GM23338 (cell line): ENCODE results near the gene LEMD1.

Experiments
- CREB1 ChIP-seq: fragments of 250-450 bp; sonication (Bioruptor Pico); IDR thresholded peaks from 2 replicates; pipeline ENCODE4 v1.5.0; 2020; ENCODE audit warnings: low read depth, mild to moderate bottlenecking, moderate library complexity
- EZH2 ChIP-seq: fragments of 200-600 bp; sonication (generic); IDR thresholded peaks from one replicate; pipeline ENCODE4 v1.8.0; 2017; ENCODE audit warnings: antibody characterized with exemption, mild to moderate bottlenecking, low read depth; ENCODE audit not compliant: unreplicated experiment
- EZH2phosphoT487 ChIP-seq: fragments of 200-600 bp; sonication (generic); IDR thresholded peaks from one replicate; pipeline ENCODE4 v1.8.1; 2018; ENCODE audit warnings: antibody characterized with exemption; ENCODE audit not compliant: unreplicated experiment
- NANOG ChIP-seq: IDR thresholded peaks from 2 replicates; pipeline ENCODE4 v1.6.1; 2016; ENCODE audit warnings: antibody characterized with exemption, borderline replicate concordance
- POLR2AphosphoS5 ChIP-seq: IDR thresholded peaks from 2 replicates; pipeline ENCODE4 v1.6.1; 2016; ENCODE audit warnings: antibody characterized with exemption, low read depth
- ZNF331 ChIP-seq: fragments of 250-450 bp; sonication (Bioruptor Pico); IDR thresholded peaks from 2 replicates; pipeline ENCODE4 v1.5.0; 2020; ENCODE audit warnings: low read depth, mild to moderate bottlenecking, moderate library complexity
- TF ChIP-seq, protein P1 (sequence below), 2 experiments: fragments of 200-600 bp in 1 of 2; sonication (generic) in 1 of 2; conservative IDR thresholded peaks; 2 replicates each; pipeline versions ENCODE4 v1.5.1 to v1.6.1; 2016 to 2017; ENCODE audit warnings: antibody characterized with exemption in 2 of 2, low read depth in 2 of 2, mild to moderate bottlenecking in 2 of 2, moderate library complexity in 1 of 2
- TF ChIP-seq, protein P2 (sequence below): IDR thresholded peaks from one replicate; pipeline ENCODE4 v1.6.1; 2018; ENCODE audit warnings: antibody characterized with exemption; ENCODE audit not compliant: unreplicated experiment
- TF ChIP-seq, protein P3 (sequence below): IDR thresholded peaks from 2 replicates; pipeline ENCODE4 v1.6.1; 2016; ENCODE audit warnings: antibody characterized with exemption
- TF ChIP-seq, protein P4 (sequence below): fragments of 250-450 bp; sonication (Bioruptor Pico); IDR thresholded peaks from 2 replicates; pipeline ENCODE4 v1.5.0; 2020; ENCODE audit warnings: mild to moderate bottlenecking, moderate library complexity

DNA sequence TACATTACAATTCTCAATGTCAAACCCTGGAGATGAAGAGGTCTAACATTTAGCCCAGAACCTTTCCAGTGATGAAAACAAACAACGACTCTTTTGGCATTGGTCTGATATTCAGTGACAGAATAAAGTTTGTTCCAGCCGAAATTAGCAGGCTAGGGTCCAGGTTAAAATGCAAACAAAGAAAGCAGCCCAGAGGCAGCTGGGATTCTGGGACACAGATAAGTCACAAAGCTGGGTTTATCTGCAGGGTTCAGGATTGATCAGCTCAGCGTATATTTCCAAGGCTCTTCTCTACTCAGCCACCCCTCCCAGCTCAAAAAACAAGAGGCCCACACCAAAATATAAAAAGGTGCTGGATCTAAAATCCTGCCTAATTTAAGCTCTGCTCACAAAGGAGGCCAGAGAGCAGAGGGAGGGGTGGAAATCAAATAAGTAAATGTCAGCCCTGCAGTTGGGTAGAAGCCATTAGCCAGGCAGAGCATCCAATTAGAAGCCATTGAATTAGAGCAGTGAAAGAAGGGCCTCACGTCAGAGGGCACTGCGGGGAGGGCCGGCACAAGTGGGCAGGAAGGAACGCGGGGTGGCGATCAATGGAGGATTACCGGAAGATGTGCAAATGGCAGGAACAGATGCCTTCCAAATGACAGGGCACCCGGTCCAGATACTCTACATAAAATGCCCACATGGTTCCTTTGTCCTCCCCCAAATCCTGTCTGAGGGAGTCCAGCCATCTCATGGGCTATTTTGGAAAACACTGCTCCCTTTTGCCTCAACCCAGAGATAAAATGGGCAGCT, 61.9 kb downstream of the LEMD1 start:
- TF ChIP-seq, protein P1, sequence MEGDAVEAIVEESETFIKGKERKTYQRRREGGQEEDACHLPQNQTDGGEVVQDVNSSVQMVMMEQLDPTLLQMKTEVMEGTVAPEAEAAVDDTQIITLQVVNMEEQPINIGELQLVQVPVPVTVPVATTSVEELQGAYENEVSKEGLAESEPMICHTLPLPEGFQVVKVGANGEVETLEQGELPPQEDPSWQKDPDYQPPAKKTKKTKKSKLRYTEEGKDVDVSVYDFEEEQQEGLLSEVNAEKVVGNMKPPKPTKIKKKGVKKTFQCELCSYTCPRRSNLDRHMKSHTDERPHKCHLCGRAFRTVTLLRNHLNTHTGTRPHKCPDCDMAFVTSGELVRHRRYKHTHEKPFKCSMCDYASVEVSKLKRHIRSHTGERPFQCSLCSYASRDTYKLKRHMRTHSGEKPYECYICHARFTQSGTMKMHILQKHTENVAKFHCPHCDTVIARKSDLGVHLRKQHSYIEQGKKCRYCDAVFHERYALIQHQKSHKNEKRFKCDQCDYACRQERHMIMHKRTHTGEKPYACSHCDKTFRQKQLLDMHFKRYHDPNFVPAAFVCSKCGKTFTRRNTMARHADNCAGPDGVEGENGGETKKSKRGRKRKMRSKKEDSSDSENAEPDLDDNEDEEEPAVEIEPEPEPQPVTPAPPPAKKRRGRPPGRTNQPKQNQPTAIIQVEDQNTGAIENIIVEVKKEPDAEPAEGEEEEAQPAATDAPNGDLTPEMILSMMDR (conservative IDR thresholded peaks at IDR 0.05; ENCODE audit: low read depth in 2 of 2), result no peak
- TF ChIP-seq CREB1 (CRISPR knock-in tag), result no peak
- TF ChIP-seq, protein P2, sequence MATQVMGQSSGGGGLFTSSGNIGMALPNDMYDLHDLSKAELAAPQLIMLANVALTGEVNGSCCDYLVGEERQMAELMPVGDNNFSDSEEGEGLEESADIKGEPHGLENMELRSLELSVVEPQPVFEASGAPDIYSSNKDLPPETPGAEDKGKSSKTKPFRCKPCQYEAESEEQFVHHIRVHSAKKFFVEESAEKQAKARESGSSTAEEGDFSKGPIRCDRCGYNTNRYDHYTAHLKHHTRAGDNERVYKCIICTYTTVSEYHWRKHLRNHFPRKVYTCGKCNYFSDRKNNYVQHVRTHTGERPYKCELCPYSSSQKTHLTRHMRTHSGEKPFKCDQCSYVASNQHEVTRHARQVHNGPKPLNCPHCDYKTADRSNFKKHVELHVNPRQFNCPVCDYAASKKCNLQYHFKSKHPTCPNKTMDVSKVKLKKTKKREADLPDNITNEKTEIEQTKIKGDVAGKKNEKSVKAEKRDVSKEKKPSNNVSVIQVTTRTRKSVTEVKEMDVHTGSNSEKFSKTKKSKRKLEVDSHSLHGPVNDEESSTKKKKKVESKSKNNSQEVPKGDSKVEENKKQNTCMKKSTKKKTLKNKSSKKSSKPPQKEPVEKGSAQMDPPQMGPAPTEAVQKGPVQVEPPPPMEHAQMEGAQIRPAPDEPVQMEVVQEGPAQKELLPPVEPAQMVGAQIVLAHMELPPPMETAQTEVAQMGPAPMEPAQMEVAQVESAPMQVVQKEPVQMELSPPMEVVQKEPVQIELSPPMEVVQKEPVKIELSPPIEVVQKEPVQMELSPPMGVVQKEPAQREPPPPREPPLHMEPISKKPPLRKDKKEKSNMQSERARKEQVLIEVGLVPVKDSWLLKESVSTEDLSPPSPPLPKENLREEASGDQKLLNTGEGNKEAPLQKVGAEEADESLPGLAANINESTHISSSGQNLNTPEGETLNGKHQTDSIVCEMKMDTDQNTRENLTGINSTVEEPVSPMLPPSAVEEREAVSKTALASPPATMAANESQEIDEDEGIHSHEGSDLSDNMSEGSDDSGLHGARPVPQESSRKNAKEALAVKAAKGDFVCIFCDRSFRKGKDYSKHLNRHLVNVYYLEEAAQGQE, result no peak
- TF ChIP-seq POLR2AphosphoS5, result no peak
- TF ChIP-seq NANOG, result no peak
- TF ChIP-seq EZH2, result no peak
- no peak for TF ChIP-seq EZH2phosphoT487
- TF ChIP-seq ZNF331 (CRISPR knock-in tag), result no peak
- TF ChIP-seq, protein P3, sequence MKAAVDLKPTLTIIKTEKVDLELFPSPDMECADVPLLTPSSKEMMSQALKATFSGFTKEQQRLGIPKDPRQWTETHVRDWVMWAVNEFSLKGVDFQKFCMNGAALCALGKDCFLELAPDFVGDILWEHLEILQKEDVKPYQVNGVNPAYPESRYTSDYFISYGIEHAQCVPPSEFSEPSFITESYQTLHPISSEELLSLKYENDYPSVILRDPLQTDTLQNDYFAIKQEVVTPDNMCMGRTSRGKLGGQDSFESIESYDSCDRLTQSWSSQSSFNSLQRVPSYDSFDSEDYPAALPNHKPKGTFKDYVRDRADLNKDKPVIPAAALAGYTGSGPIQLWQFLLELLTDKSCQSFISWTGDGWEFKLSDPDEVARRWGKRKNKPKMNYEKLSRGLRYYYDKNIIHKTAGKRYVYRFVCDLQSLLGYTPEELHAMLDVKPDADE, result no peak
- TF ChIP-seq, protein P4, sequence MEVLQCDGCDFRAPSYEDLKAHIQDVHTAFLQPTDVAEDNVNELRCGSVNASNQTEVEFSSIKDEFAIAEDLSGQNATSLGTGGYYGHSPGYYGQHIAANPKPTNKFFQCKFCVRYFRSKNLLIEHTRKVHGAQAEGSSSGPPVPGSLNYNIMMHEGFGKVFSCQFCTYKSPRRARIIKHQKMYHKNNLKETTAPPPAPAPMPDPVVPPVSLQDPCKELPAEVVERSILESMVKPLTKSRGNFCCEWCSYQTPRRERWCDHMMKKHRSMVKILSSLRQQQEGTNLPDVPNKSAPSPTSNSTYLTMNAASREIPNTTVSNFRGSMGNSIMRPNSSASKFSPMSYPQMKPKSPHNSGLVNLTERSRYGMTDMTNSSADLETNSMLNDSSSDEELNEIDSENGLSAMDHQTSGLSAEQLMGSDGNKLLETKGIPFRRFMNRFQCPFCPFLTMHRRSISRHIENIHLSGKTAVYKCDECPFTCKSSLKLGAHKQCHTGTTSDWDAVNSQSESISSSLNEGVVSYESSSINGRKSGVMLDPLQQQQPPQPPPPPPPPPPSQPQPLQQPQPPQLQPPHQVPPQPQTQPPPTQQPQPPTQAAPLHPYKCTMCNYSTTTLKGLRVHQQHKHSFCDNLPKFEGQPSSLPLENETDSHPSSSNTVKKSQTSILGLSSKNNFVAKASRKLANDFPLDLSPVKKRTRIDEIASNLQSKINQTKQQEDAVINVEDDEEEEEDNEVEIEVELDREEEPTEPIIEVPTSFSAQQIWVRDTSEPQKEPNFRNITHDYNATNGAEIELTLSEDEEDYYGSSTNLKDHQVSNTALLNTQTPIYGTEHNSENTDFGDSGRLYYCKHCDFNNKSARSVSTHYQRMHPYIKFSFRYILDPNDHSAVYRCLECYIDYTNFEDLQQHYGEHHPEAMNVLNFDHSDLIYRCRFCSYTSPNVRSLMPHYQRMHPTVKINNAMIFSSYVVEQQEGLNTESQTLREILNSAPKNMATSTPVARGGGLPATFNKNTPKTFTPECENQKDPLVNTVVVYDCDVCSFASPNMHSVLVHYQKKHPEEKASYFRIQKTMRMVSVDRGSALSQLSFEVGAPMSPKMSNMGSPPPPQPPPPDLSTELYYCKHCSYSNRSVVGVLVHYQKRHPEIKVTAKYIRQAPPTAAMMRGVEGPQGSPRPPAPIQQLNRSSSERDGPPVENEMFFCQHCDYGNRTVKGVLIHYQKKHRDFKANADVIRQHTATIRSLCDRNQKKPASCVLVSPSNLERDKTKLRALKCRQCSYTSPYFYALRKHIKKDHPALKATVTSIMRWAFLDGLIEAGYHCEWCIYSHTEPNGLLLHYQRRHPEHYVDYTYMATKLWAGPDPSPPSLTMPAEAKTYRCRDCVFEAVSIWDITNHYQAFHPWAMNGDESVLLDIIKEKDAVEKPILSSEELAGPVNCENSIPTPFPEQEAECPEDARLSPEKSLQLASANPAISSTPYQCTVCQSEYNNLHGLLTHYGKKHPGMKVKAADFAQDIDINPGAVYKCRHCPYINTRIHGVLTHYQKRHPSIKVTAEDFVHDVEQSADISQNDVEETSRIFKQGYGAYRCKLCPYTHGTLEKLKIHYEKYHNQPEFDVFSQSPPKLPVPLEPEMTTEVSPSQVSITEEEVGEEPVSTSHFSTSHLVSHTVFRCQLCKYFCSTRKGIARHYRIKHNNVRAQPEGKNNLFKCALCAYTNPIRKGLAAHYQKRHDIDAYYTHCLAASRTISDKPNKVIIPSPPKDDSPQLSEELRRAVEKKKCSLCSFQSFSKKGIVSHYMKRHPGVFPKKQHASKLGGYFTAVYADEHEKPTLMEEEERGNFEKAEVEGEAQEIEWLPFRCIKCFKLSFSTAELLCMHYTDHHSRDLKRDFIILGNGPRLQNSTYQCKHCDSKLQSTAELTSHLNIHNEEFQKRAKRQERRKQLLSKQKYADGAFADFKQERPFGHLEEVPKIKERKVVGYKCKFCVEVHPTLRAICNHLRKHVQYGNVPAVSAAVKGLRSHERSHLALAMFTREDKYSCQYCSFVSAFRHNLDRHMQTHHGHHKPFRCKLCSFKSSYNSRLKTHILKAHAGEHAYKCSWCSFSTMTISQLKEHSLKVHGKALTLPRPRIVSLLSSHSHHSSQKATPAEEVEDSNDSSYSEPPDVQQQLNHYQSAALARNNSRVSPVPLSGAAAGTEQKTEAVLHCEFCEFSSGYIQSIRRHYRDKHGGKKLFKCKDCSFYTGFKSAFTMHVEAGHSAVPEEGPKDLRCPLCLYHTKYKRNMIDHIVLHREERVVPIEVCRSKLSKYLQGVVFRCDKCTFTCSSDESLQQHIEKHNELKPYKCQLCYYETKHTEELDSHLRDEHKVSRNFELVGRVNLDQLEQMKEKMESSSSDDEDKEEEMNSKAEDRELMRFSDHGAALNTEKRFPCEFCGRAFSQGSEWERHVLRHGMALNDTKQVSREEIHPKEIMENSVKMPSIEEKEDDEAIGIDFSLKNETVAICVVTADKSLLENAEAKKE (CRISPR knock-in tag), result no peak
